Heart left ventricle (tissue), 16 donors: ENCODE results near the gene RPS28. TPM values are rescaled to one million over a fixed set of nuclear protein-coding genes. Genes with fewer than 3 reads are reported as not detected.
A peak's percentile ranks its signal among the peaks of the same experiment; 100 is the strongest.

Experiments
- ATAC-seq, 4 donors: fragments of 200-7000 bp; cut with Tn5 transposase; one replicate each; pipeline ENCODE4 v1.9.1; 2020 to 2022; ENCODE audit warnings: moderate library complexity in 4 of 4, mild to moderate bottlenecking in 3 of 4, moderate number of reproducible peaks in 1 of 4
- DNase-seq, 5 donors: peaks; one replicate each; pipeline ENCODE4 v3.0.0-alpha.2; 2020
- H3K27ac ChIP-seq, 12 donors: fragments of 200-600 bp; sonication (generic) in 4 of 12; one replicate each; pipeline versions ENCODE4 v1.5.0 to v1.8.0; 2016 to 2022; ENCODE audit warnings: mild to moderate bottlenecking in 2 of 12
- H3K27me3 ChIP-seq, 9 donors: fragments of 200-600 bp; sonication (generic) in 2 of 9; one replicate each; pipeline versions ENCODE4 v1.5.1 to v1.8.0; 2016 to 2022; ENCODE audit warnings: mild to moderate bottlenecking in 3 of 9
- H3K36me3 ChIP-seq, 9 donors: fragments of 200-600 bp; sonication (generic) in 2 of 9; one replicate each; pipeline versions ENCODE4 v1.5.0 to v1.8.0; 2018 to 2022; ENCODE audit warnings: mild to moderate bottlenecking in 2 of 9
- H3K4me1 ChIP-seq, 12 donors: fragments of 200-600 bp; sonication (generic) in 4 of 12; one replicate each; pipeline versions ENCODE4 v1.5.0 to v1.8.0; 2016 to 2022; ENCODE audit warnings: mild to moderate bottlenecking in 3 of 12
- H3K4me3 ChIP-seq, 12 donors: fragments of 200-600 bp; sonication (generic) in 4 of 12; one replicate each; pipeline versions ENCODE4 v1.5.0 to v1.8.0; 2017 to 2022; ENCODE audit warnings: mild to moderate bottlenecking in 9 of 12, moderate library complexity in 4 of 12
- H3K9me3 ChIP-seq, 12 donors: fragments of 200-600 bp; sonication (generic) in 4 of 12; one replicate each; pipeline versions ENCODE4 v1.5.0 to v1.8.0; 2016 to 2022; ENCODE audit warnings: mild to moderate bottlenecking in 1 of 12
- CTCF ChIP-seq, 12 donors: fragments of 200-600 bp; sonication (generic) in 4 of 12; IDR thresholded peaks; one replicate each; pipeline versions ENCODE4 v1.5.0 to v1.8.0; 2018 to 2022; ENCODE audit warnings: antibody characterized with exemption in 12 of 12, mild to moderate bottlenecking in 5 of 12
- POLR2A ChIP-seq, 2 donors: fragments of 450-650 bp; IDR thresholded peaks; one replicate each; pipeline ENCODE4 v1.6.1; 2017; ENCODE audit warnings: antibody characterized with exemption in 2 of 2, mild to moderate bottlenecking in 2 of 2, moderate library complexity in 2 of 2
- WGBS, 4 donors: extraction: QIAGEN DNeasy Blood & Tissue Kit in 2 of 4; methylation state at CpG; one replicate each; pipeline versions ENCODE4 v1.1.5 to v1.1.7; 2013 to 2018; 5-methylcytosine and 5-hydroxymethylcytosine counted together
- intact Hi-C, 10 donors: fragments of 100-400 bp; cut with DNase I; formaldehyde crosslinking; loops; one replicate each; pipeline versions ENCODE4 v1.11.1 to v1.14.2; 2022
- polyA plus RNA-seq, 2 donors: library from polyadenylated mRNA; stranded (reverse); fragments of 200-250 nt; gene quantifications; one replicate each; pipeline ENCODE4 v1.2.3, GENCODE V29; 2013
- total RNA-seq, 9 donors: library from RNA; depleted of rRNA in 2 of 9; stranded (reverse); fragments of >200 nt in 2 of 9; fragmentation: NEBNext Ultra II Directional in 3 of 9; extraction: Animal tissue kit (Norgen Biotek cat#: 25700) in 3 of 9; gene quantifications; one replicate each; pipeline versions ENCODE4 v1.1.0 to v1.2.4, GENCODE V29; 2016 to 2023
- donor health status: ischemic (EF 13 %, LVEDD 7.1; RV severe dilation, severe dysfunction).
- donor health status: healthy with polysubstance abuse.
- donor health status: DM: no; HTN: yes; CAD: no.
- donor health status: DM: no; HTN: no; CAD: no.
- donor health status: ischemic (EF 25% LVEDD 6.9; RV normal size, moderate dysfunction).
- donor health status: ischemic (EF 25% LVEDD 5.7; RV mildly dilated, moderate dysfunction).
- donor health status: healthy.
- donor health status: DM: yes; HTN: yes; CAD: no.
- donor health status: ischemic (EF 35%, LVEDD 5.7; RV mildly dilated, moderate dysfunction).
- donor health status: nonischemic (EF 11% LVEDD 7.7; RV severe dilation, severe dysfunction).
- donor health status: DM: yes; HTN: yes; CAD: no.
- donor health status: PGD.
- donor health status: ischemic (EF 29% LVEDD 5.4; RV normal size, mild dysfunction).
- donor health status: nonischemic (EF 23%, LVEDD 6.1; RV moderate dilation, normal function).

Gene RPS28
- total and polyA plus RNA-seq, 11 donors = 271 to 1,278 (median 1,048) TPM

DNA sequence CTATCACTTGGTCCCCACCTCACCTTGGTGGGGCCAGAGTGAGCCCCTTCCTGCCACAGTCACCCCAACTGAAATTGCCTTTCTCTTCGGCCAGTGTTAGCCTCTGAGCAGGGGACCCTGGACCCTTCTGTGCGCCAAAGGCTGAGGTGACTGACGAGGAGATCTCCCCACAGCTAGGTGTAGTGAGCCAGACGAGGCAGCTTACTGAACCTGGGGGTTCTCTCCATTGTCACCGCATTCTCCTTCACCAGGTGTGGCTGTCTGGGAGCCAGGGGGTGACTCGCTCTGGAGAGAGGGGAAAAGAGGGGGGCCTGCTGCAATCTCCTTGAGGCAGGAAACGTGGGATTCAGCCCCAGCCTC is 1.3 kb downstream of the RPS28 start:
- ATAC-seq (no peak), DNase-seq (no peak)
- Histone ChIP-seq H3K36me3 (peaks cover 0 to 36% (median 22%) of the 10 kb centered on the region in 9 donors), H3K4me1 (peaks cover 5 to 51% (median 35%) of the 10 kb centered on the region in 12 donors), H3K9me3 (peaks cover 0 to 5% (median 0%) of the 10 kb centered on the region in 12 donors), H3K27me3 (no peaks in the 10 kb centered on the region), H3K27ac (peak overlapping the region in 8 of 12 donors; percentile 42 to 97 (median 92)), H3K4me3 (peak overlapping the region in 11 of 12 donors; percentile 58 to 98 (median 77))
- intact Hi-C loops = loop anchor here in 2 of 10 donors (5.0 to 10.0 kb wide), 2 partner anchors 55 to 58 kb away; no protein-coding TSS in a partner anchor
- TF ChIP-seq CTCF (IDR thresholded peaks at IDR 0.05) = no peak
- TF ChIP-seq POLR2A (IDR thresholded peaks at IDR 0.05) = no peak
- WGBS, 4 donors = 56 to 69% (median 61%) methylated on average over 3 to 7 of the region's 7 CpGs

GRCh38 chr19:8323781-8324185 is 2.5 kb downstream of the RPS28 start:
- DNase-seq = no peak
- peaks cover 0 to 36% (median 21%) of the 10 kb centered on the region in 9 donors for H3K36me3 ChIP-seq

DNA sequence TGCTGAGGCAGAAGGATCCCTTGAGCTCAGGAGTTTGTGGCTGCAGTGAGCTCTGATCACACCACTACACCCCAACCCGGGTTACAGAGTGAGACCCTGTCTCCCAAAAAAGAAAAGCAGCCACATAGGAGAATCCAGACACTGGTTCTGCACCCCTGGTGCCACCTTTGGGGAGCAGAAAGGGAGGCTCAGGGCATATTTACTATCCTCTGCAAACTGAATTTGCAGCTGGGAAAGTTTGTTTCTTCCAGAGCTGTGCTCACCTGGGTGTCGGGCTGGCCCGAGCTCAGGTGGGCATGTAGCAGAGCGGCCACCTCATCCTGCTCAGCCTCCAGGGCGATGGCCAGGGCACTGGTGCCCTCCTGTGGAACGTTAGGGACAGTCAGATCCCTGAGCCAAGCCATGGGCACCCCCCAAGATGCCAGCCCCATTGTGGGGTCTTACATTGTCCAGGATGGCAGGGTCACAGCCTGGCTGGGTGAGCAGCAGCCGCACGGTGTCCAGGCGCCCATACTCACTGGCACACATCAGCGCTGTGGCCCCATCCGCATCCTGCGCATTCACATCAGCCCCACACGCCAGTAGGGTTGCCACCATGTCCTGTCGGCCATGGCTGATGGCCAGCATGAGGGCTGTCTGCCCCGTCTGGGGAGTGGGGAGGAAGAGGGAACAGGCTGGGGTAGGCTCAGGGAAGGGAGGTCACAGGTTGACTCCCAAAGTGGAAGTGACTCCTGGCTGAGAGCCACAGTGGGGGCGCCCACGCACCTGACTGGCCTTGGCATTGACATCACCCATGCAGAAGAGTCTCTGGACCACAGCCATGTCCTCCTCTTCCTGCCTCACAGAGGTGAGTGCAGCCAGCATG is 3.1 kb downstream of the RPS28 start:
- Histone ChIP-seq H3K36me3 (peaks cover 0 to 36% (median 21%) of the 10 kb centered on the region in 9 donors), H3K9me3 (peaks cover 0 to 5% (median 0%) of the 10 kb centered on the region in 12 donors), H3K27me3 (no peaks in the 10 kb centered on the region), H3K27ac (peak overlapping the region in 7 of 12 donors; percentile 2 to 48 (median 25)), H3K4me3 (no peak overlapping the region), H3K4me1 (peaks cover 5 to 48% (median 35%) of the 10 kb centered on the region in 12 donors)
- WGBS, 4 donors = 60 to 67% (median 64%) methylated on average over 10 to 17 of the region's 17 CpGs
- no peak for TF ChIP-seq POLR2A (IDR thresholded peaks at IDR 0.05)
- peak in 1 of 12 donors; percentile 8 for TF ChIP-seq CTCF (IDR thresholded peaks at IDR 0.05)
- intact Hi-C loops = loop anchor here in 2 of 10 donors (5.0 to 10.0 kb wide), 2 partner anchors 57 to 60 kb away; no protein-coding TSS in a partner anchor
- DNase-seq = peak in 3 of 5 donors; percentile 40 to 45 (median 43)
- peak in 2 of 4 donors; percentile 1 to 9 for ATAC-seq

More at GRCh38 chr19:8323781-8324185, 2.5 kb downstream of the RPS28 start:
- intact Hi-C loops = loop anchor here in 2 of 10 donors (5.0 to 10.0 kb wide), 2 partner anchors 56 to 59 kb away; no protein-coding TSS in a partner anchor
- 86 to 96% (median 91%) methylated on average over 1 of the region's 1 CpG; no CpG with 5 or more reads in 1 of the 4 donors for WGBS, 4 donors
- ATAC-seq = no peak
- Histone ChIP-seq H3K4me3 (no peak overlapping the region), H3K27ac (peak overlapping the region in 4 of 12 donors; percentile 2 to 29 (median 21)), H3K9me3 (peaks cover 0 to 5% (median 0%) of the 10 kb centered on the region in 12 donors), H3K4me1 (peaks cover 5 to 51% (median 35%) of the 10 kb centered on the region in 12 donors), H3K27me3 (no peaks in the 10 kb centered on the region)
- TF ChIP-seq POLR2A (IDR thresholded peaks at IDR 0.05) (no peak), CTCF (IDR thresholded peaks at IDR 0.05) (no peak)

DNA sequence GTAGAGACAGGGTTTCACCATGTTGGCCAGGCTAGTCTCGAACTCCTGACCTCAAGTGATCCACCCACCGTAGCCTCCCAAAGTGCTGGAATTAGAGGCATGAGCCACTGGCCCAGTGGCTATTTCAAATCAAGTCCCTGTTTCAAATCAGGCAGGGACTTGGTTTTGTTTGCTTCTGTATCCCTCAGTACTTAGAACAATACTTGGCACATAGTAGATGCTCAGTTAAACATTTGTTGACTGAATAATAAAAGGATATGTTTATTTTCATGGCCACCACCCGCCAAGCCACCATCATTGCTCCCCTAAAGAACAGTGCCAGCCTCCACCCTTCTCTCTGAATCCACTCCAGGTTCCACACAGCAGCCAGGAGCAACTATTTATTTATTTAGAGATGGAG is 4.2 kb downstream of the RPS28 start:
- TF ChIP-seq POLR2A (IDR thresholded peaks at IDR 0.05) = no peak
- TF ChIP-seq CTCF (IDR thresholded peaks at IDR 0.05) = no peak
- H3K4me3 ChIP-seq = no peak overlapping the region
- DNase-seq (no peak), ATAC-seq (no peak)
- H3K4me1 ChIP-seq = peaks cover 5 to 38% (median 25%) of the 10 kb centered on the region in 12 donors
- intact Hi-C loops = loop anchor here in 1 of 10 donors (10.0 kb wide), 1 partner anchor 61 kb away; no protein-coding TSS in a partner anchor
- no peaks in the 10 kb centered on the region for H3K27me3 ChIP-seq
- peaks cover 0 to 39% (median 21%) of the 10 kb centered on the region in 9 donors for H3K36me3 ChIP-seq
- H3K9me3 ChIP-seq = peaks cover 0 to 5% (median 0%) of the 10 kb centered on the region in 12 donors
- 90 to 97% (median 94%) methylated on average over 3 of the region's 3 CpGs for WGBS, 4 donors
- H3K27ac ChIP-seq = peak overlapping the region in 2 of 12 donors; percentile 24 to 48
